IMR-90 (cell line): ENCODE data around the gene BAIAP2. TPM values are rescaled to one million over a fixed set of nuclear protein-coding genes. Genes with fewer than 3 reads are reported as not detected.

Experiments
- ATAC-seq: fragments of 200-7000 bp; cut with Tn5 transposase; 2 replicates; pipeline ENCODE4 v1.9.1; 2020; ENCODE audit warnings: low read depth, mild to moderate bottlenecking, moderate library complexity
- BruUV-seq: library from RNA; stranded (reverse); fragments of 400-500 nt; replicated peaks from 2 replicates; lab custom pipeline; 2021; lab: Mats Ljungman, UMichigan
- CTCF ChIA-PET: fragments of 300-600 bp; formaldehyde crosslinking; extraction: SDS; loops from one replicate; lab custom pipeline; 2021; ENCODE audit warnings: antibody characterized with exemption; lab: Yijun Ruan, JAX
- POLR2A ChIA-PET: fragments of 300-600 bp; sonication (Branson Sonifier 250); formaldehyde crosslinking; loops from one replicate; lab custom pipeline; 2022; ENCODE audit warnings: antibody characterized with exemption; ENCODE audit not compliant: unreplicated experiment; lab: Charles Lee
- DNase-seq: peaks from one replicate; pipeline ENCODE4 v3.0.0; 2013
- H2AFZ ChIP-seq: replicated peaks from 2 replicates; pipeline ENCODE3; 2013; ENCODE audit warnings: low read length, mild to moderate bottlenecking; ENCODE audit not compliant: poor library complexity
- H2AK5ac ChIP-seq: 2 replicates; pipeline ENCODE4 v1.6.1; 2013; ENCODE audit warnings: low read depth, low read length, inconsistent platforms
- H2AK9ac ChIP-seq: replicated peaks from 2 replicates; pipeline ENCODE3; 2013; ENCODE audit warnings: mild to moderate bottlenecking, low read depth, low read length, moderate library complexity; ENCODE audit not compliant: poor library complexity
- H2BK120ac ChIP-seq: 2 replicates; pipeline ENCODE4 v1.6.1; 2013; ENCODE audit warnings: low read depth, low read length, inconsistent platforms
- H2BK15ac ChIP-seq: 3 replicates; pipeline ENCODE4 v1.6.1; 2013; ENCODE audit warnings: low read depth, low read length, inconsistent platforms
- H2BK20ac ChIP-seq: 2 replicates; pipeline ENCODE4 v1.6.1; 2013; ENCODE audit warnings: low read depth, mild to moderate bottlenecking, inconsistent platforms, low read length, moderate library complexity
- H2BK5ac ChIP-seq: 2 replicates; pipeline ENCODE4 v1.6.1; 2013; ENCODE audit warnings: mild to moderate bottlenecking, low read depth, low read length, inconsistent platforms; ENCODE audit not compliant: poor library complexity, severe bottlenecking
- H3K14ac ChIP-seq: replicated peaks from 2 replicates; pipeline ENCODE4 v1.6.1; 2013; ENCODE audit warnings: low read depth, low read length, inconsistent platforms
- H3K18ac ChIP-seq: 2 replicates; pipeline ENCODE4 v1.6.1; 2013; ENCODE audit warnings: low read depth, low read length, control low read depth
- H3K23ac ChIP-seq: 2 replicates; pipeline ENCODE4 v1.6.1; 2013; ENCODE audit warnings: low read depth, low read length, inconsistent platforms
- H3K27ac ChIP-seq: 2 replicates; pipeline ENCODE4 v1.5.1; 2013; ENCODE audit warnings: mild to moderate bottlenecking, control low read depth, low read length; ENCODE audit not compliant: insufficient read depth
- H3K27me3 ChIP-seq: 2 replicates; pipeline ENCODE4 v1.6.1; 2013; ENCODE audit warnings: low read length; ENCODE audit not compliant: control insufficient read depth, insufficient read depth
- H3K36me3 ChIP-seq: 2 replicates; pipeline ENCODE4 v1.6.1; 2013; ENCODE audit warnings: low read length, mixed read lengths; ENCODE audit not compliant: control insufficient read depth, insufficient read depth
- H3K4ac ChIP-seq: 2 replicates; pipeline ENCODE4 v1.6.1; 2013; ENCODE audit warnings: low read depth, low read length, inconsistent platforms
- H3K4me1 ChIP-seq: 2 replicates; pipeline ENCODE4 v1.6.1; 2013; ENCODE audit warnings: low read length, mixed read lengths; ENCODE audit not compliant: control insufficient read depth, insufficient read depth
- H3K4me2 ChIP-seq: 2 replicates; pipeline ENCODE4 v1.6.1; 2013; ENCODE audit warnings: low read depth, mild to moderate bottlenecking, control low read depth, low read length, moderate library complexity
- H3K4me3 ChIP-seq: 2 replicates; pipeline ENCODE4 v1.5.1; 2013; ENCODE audit warnings: low read depth, mild to moderate bottlenecking, control low read depth, low read length, moderate library complexity; ENCODE audit not compliant: insufficient read depth
- H3K56ac ChIP-seq: 2 replicates; pipeline ENCODE4 v1.6.1; 2013; ENCODE audit warnings: low read length, inconsistent platforms; ENCODE audit not compliant: insufficient read depth; ENCODE audit errors: extremely low read depth
- H3K79me1 ChIP-seq, 2 experiments: 2 replicates each; pipeline ENCODE4 v1.6.1; 2013; ENCODE audit warnings: low read length in 2 of 2, inconsistent platforms in 1 of 2, low read depth in 1 of 2
- H3K9ac ChIP-seq: 2 replicates; pipeline ENCODE4 v1.6.1; 2013; ENCODE audit warnings: low read depth, low read length, control low read depth
- H3K9me1 ChIP-seq: 2 replicates; pipeline ENCODE4 v1.6.1; 2013; ENCODE audit warnings: low read length, inconsistent platforms; ENCODE audit not compliant: insufficient read depth
- H3K9me3 ChIP-seq: 2 replicates; pipeline ENCODE4 v1.6.1; 2013; ENCODE audit warnings: low read length; ENCODE audit not compliant: control insufficient read depth, insufficient read depth
- H4K20me1 ChIP-seq: 2 replicates; pipeline ENCODE4 v1.6.1; 2013; ENCODE audit warnings: low read length, inconsistent platforms; ENCODE audit not compliant: insufficient read depth
- H4K5ac ChIP-seq: 2 replicates; pipeline ENCODE4 v1.6.1; 2013; ENCODE audit warnings: mild to moderate bottlenecking, low read depth, low read length, control low read depth
- H4K8ac ChIP-seq, 2 experiments: 2 replicates each; pipeline ENCODE4 v1.6.1; 2013; ENCODE audit warnings: low read depth in 2 of 2, low read length in 2 of 2, control low read depth in 1 of 2, inconsistent platforms in 1 of 2
- H4K91ac ChIP-seq: 2 replicates; pipeline ENCODE4 v1.6.1; 2013; ENCODE audit warnings: low read depth, low read length, inconsistent platforms; ENCODE audit not compliant: insufficient read depth
- BHLHE40 ChIP-seq: fragments of 150-350 bp; IDR thresholded peaks from 2 replicates; pipeline ENCODE4 v1.6.1; 2016; ENCODE audit warnings: mild to moderate bottlenecking, low read depth, low read length
- CHD1 ChIP-seq: IDR thresholded peaks from 2 replicates; pipeline ENCODE4 v1.6.1; 2012; ENCODE audit warnings: low read depth, low read length, improper control_type of control experiment
- FOS ChIP-seq: fragments of 150-350 bp; IDR thresholded peaks from 2 replicates; pipeline ENCODE4 v1.6.1; 2016; ENCODE audit warnings: low read depth, low read length
- MAFK ChIP-seq: IDR thresholded peaks from 2 replicates; pipeline ENCODE4 v1.6.1; 2012; ENCODE audit warnings: low read depth, low read length, improper control_type of control experiment
- MAZ ChIP-seq: IDR thresholded peaks from 2 replicates; pipeline ENCODE4 v1.6.1; 2012; ENCODE audit warnings: low read depth, mild to moderate bottlenecking, low read length, improper control_type of control experiment, moderate library complexity, borderline replicate concordance
- MXI1 ChIP-seq: IDR thresholded peaks from 2 replicates; pipeline ENCODE4 v1.6.1; 2012; ENCODE audit warnings: low read depth, mild to moderate bottlenecking, low read length, moderate library complexity, borderline replicate concordance
- NFE2L2 ChIP-seq: fragments of 150-350 bp; IDR thresholded peaks from 2 replicates; pipeline ENCODE4 v1.6.1; 2016; ENCODE audit warnings: low read depth, mild to moderate bottlenecking, low read length
- RAD21 ChIP-seq: IDR thresholded peaks from 2 replicates; pipeline ENCODE4 v1.6.1; 2012; ENCODE audit warnings: low read length, improper control_type of control experiment
- SMC3 ChIP-seq: fragments of 150-350 bp; IDR thresholded peaks from 2 replicates; pipeline ENCODE4 v1.6.1; 2016; ENCODE audit warnings: low read depth, mild to moderate bottlenecking, antibody characterized with exemption, low read length, moderate library complexity
- WGBS, 2 experiments: methylation state at CpG; one replicate each; pipeline versions ENCODE4 v1.1.5 to v1.1.7; 2013; ENCODE audit warnings: missing lambda C conversion rate in 2 of 2; ENCODE audit not compliant: insufficient read length in 1 of 2; ENCODE audit errors: extremely low coverage in 2 of 2; 5-methylcytosine and 5-hydroxymethylcytosine counted together
- dilution Hi-C: fragments of 300-500 bp; cut with HindIII; formaldehyde crosslinking; loops from one replicate; pipeline ENCODE4 v1.14.3; 2018; ENCODE audit warnings: low sequenced_read_pairs; ENCODE audit not compliant: unreplicated experiment
- in situ Hi-C: fragments of 300-500 bp; cut with MboI; formaldehyde crosslinking; loops from 3 replicates; pipeline ENCODE4 v1.14.3; 2019; ENCODE audit warnings: low sequenced_read_pairs, inconsistent platforms, mixed read lengths
- intact Hi-C: fragments of 100-400 bp; cut with micrococcal nuclease; formaldehyde crosslinking; loops from 2 replicates; pipeline ENCODE4 v1.10.0; 2022
- polyA plus RNA-seq, 3 experiments: library from polyadenylated mRNA; depleted of rRNA; stranded (reverse); fragments of >200 nt; gene quantifications; 2 replicates each; pipeline ENCODE4 v1.2.3, GENCODE V29; 2012; ENCODE audit warnings: low replicate concordance in 1 of 3
- total RNA-seq: library from RNA; depleted of rRNA; stranded (reverse); fragments of >200 nt; gene quantifications from 2 replicates; pipeline ENCODE4 v1.2.3, GENCODE V29; 2012
- TF ChIP-seq, protein P1 (sequence below): conservative IDR thresholded peaks from 2 replicates; pipeline ENCODE4 v1.5.1; 2012; ENCODE audit warnings: mild to moderate bottlenecking, low read depth, low read length, improper control_type of control experiment
- TF ChIP-seq, protein P2 (sequence below): fragments of 150-350 bp; IDR thresholded peaks from 2 replicates; pipeline ENCODE4 v1.6.1; 2016; ENCODE audit warnings: low read depth, mild to moderate bottlenecking, low read length, moderate library complexity, borderline replicate concordance
- TF ChIP-seq, protein P3 (sequence below): fragments of 150-350 bp; IDR thresholded peaks from 2 replicates; pipeline ENCODE4 v1.6.1; 2017; ENCODE audit warnings: mild to moderate bottlenecking, antibody characterized with exemption, low read length, low read depth

Gene BAIAP2
- total and polyA plus RNA-seq, 2 of the 4 experiments (the other 2 are of a cell fraction) = 18.3 to 32.6 TPM

DNA sequence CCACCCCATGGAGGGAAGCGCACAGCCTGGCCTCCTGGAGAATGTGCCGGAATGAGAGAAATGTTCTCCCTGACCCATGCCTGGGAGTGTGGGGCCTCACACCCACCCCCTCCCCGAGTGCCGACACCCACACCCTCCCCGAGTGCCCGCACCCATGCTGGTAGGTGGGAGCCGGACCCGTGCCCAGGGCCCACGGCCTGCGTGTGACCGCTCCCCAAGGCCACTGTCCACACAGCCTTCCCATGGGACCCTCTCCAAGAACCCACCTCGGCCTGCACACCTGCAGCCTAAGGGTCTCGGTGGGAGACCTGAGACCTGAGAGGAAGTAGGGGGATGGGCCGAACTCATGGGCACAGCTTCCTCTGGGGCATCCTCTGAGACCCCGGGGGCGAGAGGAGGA lies 127.0 kb downstream of the BAIAP2 start:
- dilution Hi-C loops = no loop called here
- H3K79me1 ChIP-seq = no peaks in the 10 kb centered on the region
- H3K4ac ChIP-seq = no peak overlapping the region
- ChIA-PET POLR2A (no interaction called here), CTCF (no interaction called here)
- no peak overlapping the region for H2BK20ac ChIP-seq
- no peak overlapping the region for H4K91ac ChIP-seq
- H4K8ac ChIP-seq = no peak overlapping the region
- no peak overlapping the region for H3K14ac ChIP-seq
- no peak overlapping the region for H2BK15ac ChIP-seq
- no peak overlapping the region for H2AK9ac ChIP-seq
- H3K4me1 ChIP-seq = no peaks in the 10 kb centered on the region
- in situ Hi-C loops = no loop called here
- no peak overlapping the region for H3K4me3 ChIP-seq
- no peaks in the 10 kb centered on the region for H3K36me3 ChIP-seq
- intact Hi-C loops = no loop called here
- ATAC-seq (no peak), DNase-seq (no peak)
- no peak overlapping the region for H2AK5ac ChIP-seq
- no peak overlapping the region for H2BK5ac ChIP-seq
- no peak overlapping the region for H2BK120ac ChIP-seq
- H3K18ac ChIP-seq = no peak overlapping the region
- no peak overlapping the region for H3K23ac ChIP-seq
- H3K56ac ChIP-seq = no peak overlapping the region
- H3K9me1 ChIP-seq = no peaks in the 10 kb centered on the region
- H3K4me2 ChIP-seq = no peak overlapping the region
- H2AFZ ChIP-seq = no peak overlapping the region
- H4K20me1 ChIP-seq = no peaks in the 10 kb centered on the region
- no TSS peak for BruUV-seq
- no peaks in the 10 kb centered on the region for H3K9me3 ChIP-seq
- H3K9ac ChIP-seq = no peak overlapping the region
- H3K27me3 ChIP-seq = peaks cover 39% of the 10 kb centered on the region; the same call in 1 of the 2 replicates
- 67% methylated on average over 3 of the region's 16 CpGs; no CpG with 5 or more reads in 1 of the 2 experiments for WGBS, 2 experiments
- TF ChIP-seq MXI1 (no peak), FOS (no peak), SMC3 (no peak), RAD21 (no peak), BHLHE40 (no peak), MAFK (no peak), MAZ (no peak), NFE2L2 (no peak), CHD1 (no peak)
- TF ChIP-seq, protein P1, sequence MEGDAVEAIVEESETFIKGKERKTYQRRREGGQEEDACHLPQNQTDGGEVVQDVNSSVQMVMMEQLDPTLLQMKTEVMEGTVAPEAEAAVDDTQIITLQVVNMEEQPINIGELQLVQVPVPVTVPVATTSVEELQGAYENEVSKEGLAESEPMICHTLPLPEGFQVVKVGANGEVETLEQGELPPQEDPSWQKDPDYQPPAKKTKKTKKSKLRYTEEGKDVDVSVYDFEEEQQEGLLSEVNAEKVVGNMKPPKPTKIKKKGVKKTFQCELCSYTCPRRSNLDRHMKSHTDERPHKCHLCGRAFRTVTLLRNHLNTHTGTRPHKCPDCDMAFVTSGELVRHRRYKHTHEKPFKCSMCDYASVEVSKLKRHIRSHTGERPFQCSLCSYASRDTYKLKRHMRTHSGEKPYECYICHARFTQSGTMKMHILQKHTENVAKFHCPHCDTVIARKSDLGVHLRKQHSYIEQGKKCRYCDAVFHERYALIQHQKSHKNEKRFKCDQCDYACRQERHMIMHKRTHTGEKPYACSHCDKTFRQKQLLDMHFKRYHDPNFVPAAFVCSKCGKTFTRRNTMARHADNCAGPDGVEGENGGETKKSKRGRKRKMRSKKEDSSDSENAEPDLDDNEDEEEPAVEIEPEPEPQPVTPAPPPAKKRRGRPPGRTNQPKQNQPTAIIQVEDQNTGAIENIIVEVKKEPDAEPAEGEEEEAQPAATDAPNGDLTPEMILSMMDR = no peak
- TF ChIP-seq, protein P2, sequence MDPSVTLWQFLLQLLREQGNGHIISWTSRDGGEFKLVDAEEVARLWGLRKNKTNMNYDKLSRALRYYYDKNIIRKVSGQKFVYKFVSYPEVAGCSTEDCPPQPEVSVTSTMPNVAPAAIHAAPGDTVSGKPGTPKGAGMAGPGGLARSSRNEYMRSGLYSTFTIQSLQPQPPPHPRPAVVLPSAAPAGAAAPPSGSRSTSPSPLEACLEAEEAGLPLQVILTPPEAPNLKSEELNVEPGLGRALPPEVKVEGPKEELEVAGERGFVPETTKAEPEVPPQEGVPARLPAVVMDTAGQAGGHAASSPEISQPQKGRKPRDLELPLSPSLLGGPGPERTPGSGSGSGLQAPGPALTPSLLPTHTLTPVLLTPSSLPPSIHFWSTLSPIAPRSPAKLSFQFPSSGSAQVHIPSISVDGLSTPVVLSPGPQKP = no peak
- TF ChIP-seq, protein P3, sequence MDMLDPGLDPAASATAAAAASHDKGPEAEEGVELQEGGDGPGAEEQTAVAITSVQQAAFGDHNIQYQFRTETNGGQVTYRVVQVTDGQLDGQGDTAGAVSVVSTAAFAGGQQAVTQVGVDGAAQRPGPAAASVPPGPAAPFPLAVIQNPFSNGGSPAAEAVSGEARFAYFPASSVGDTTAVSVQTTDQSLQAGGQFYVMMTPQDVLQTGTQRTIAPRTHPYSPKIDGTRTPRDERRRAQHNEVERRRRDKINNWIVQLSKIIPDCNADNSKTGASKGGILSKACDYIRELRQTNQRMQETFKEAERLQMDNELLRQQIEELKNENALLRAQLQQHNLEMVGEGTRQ = no peak
- H3K27ac ChIP-seq = no peak overlapping the region
- no peak overlapping the region for H4K5ac ChIP-seq
